ENCODE data around the gene RAC2.
"Not testable (repeated sequence)": the region's sequence is repeated elsewhere in the genome, so short reads cannot be mapped to it uniquely, and the experiment has no call there.

GRCh38 chr22:37201443-37201820, 42.6 kb downstream of the RAC2 start:
- TF ChIP-seq POLR2AphosphoS5, POLR2A, EP300 (IDR thresholded peaks at IDR 0.05): not testable (repeated sequence)
- TF ChIP-seq, protein P1, sequence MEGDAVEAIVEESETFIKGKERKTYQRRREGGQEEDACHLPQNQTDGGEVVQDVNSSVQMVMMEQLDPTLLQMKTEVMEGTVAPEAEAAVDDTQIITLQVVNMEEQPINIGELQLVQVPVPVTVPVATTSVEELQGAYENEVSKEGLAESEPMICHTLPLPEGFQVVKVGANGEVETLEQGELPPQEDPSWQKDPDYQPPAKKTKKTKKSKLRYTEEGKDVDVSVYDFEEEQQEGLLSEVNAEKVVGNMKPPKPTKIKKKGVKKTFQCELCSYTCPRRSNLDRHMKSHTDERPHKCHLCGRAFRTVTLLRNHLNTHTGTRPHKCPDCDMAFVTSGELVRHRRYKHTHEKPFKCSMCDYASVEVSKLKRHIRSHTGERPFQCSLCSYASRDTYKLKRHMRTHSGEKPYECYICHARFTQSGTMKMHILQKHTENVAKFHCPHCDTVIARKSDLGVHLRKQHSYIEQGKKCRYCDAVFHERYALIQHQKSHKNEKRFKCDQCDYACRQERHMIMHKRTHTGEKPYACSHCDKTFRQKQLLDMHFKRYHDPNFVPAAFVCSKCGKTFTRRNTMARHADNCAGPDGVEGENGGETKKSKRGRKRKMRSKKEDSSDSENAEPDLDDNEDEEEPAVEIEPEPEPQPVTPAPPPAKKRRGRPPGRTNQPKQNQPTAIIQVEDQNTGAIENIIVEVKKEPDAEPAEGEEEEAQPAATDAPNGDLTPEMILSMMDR (IDR thresholded peaks at IDR 0.05), result not testable (repeated sequence)
